Esophagus muscularis mucosa (tissue), 4 donors: ENCODE results near the gene CDC40. TPM values are rescaled to one million over a fixed set of nuclear protein-coding genes. Genes with fewer than 3 reads are reported as not detected.
"Not testable (repeated sequence)": the region's sequence is repeated elsewhere in the genome, so short reads cannot be mapped to it uniquely, and the experiment has no call there.

Experiments
- DNase-seq: peaks from one replicate; pipeline ENCODE4 v3.0.0-alpha.2; 2017; ENCODE audit errors: extremely low spot score
- H3K27ac ChIP-seq, 4 donors: fragments of 200-600 bp; sonication (generic); replicated peaks in 1 of 4; 1 replicate in 3 of 4; 2 replicates in 1 of 4; pipeline ENCODE4 v1.5.1; 2016 to 2019; ENCODE audit warnings: mild to moderate bottlenecking in 1 of 4
- H3K27me3 ChIP-seq, 4 donors: fragments of 200-600 bp; sonication (generic); one replicate each; pipeline versions ENCODE4 v1.5.1 to v1.6.0; 2016 to 2019
- H3K36me3 ChIP-seq, 4 donors: fragments of 200-600 bp; sonication (generic); one replicate each; pipeline ENCODE4 v1.5.1; 2016 to 2019
- H3K4me1 ChIP-seq, 4 donors: fragments of 200-600 bp; sonication (generic); one replicate each; pipeline ENCODE4 v1.5.1; 2016 to 2019
- H3K4me3 ChIP-seq, 4 donors: fragments of 200-600 bp; sonication (generic); 1 replicate in 2 of 4; 2 replicates in 2 of 4; pipeline ENCODE4 v1.5.1; 2016 to 2019; ENCODE audit warnings: mild to moderate bottlenecking in 4 of 4, moderate library complexity in 1 of 4
- H3K9me3 ChIP-seq, 4 donors: fragments of 200-600 bp; sonication (generic); 1 replicate in 3 of 4; 2 replicates in 1 of 4; pipeline ENCODE4 v1.5.1; 2016 to 2019
- EP300 ChIP-seq: sonication (generic); formaldehyde crosslinking; IDR thresholded peaks from one replicate; pipeline ENCODE4 v1.6.1; 2017; ENCODE audit warnings: antibody characterized with exemption
- POLR2A ChIP-seq: fragments of 450-650 bp; IDR thresholded peaks from one replicate; pipeline ENCODE4 v1.6.1; 2017; ENCODE audit warnings: antibody characterized with exemption, moderate library complexity, mild to moderate bottlenecking, low read depth
- POLR2AphosphoS5 ChIP-seq, 2 donors: sonication (generic); formaldehyde crosslinking; IDR thresholded peaks; one replicate each; pipeline ENCODE4 v1.6.1; 2017; ENCODE audit warnings: antibody characterized with exemption in 2 of 2
- WGBS: methylation state at CpG from one replicate; pipeline ENCODE4 v1.1.5; 2018; 5-methylcytosine and 5-hydroxymethylcytosine counted together
- intact Hi-C: fragments of 100-400 bp; cut with DNase I; formaldehyde crosslinking; loops from one replicate; pipeline ENCODE4 v1.15.1; 2023
- total RNA-seq, 4 donors: library from RNA; depleted of rRNA; stranded (reverse); fragments of >200 nt; gene quantifications; one replicate each; pipeline versions ENCODE4 v1.1.0 to v1.2.1, GENCODE V29; 2016
- TF ChIP-seq, protein P1 (sequence below), 3 experiments: fragments of 200-600 bp in 2 of 3; fragments of 450-650 bp in 1 of 3; sonication (generic) in 2 of 3; IDR thresholded peaks; one replicate each; pipeline ENCODE4 v1.5.1; 2017 to 2019; ENCODE audit warnings: antibody characterized with exemption in 3 of 3, mild to moderate bottlenecking in 2 of 3, moderate library complexity in 1 of 3

CDC40 gene
- total RNA-seq, 4 donors from 2014 or later, result 12.0 to 29.1 (median 15.2) TPM

DNA sequence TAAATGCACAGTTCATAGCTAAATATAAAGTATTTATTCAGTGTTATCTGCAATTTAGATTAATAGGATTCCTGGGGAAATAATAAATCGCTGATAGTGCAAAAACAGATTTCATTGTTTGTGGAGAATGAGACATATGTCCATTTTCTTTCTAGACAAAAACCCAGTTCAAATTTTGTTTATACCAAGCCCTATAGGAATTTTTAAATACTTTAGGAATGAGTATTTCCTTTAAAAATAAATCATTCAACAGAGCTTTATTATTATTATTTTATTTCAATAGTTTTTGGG lies 91.5 kb downstream of the CDC40 start:
- WGBS, result 92% methylated on average over 1 of the region's 1 CpG

DNA sequence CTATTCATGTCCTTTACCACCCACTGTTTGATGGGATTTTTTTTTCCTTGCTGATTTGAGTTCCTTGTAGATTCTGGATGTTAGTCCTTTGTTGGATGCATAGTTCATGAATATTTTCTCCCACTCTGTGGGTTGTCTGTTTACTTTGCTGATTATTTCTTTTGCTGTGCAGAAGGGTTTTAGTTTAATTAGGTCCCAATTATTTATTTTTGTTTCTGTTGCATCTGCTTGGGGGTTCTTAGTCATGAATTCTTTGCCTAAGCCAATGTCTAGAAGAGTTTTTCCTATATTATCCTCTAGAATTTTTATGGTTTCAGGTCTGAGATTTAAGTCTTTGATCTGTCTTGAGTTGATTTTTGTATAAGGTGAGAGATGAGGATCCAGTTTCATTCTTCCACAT lies 92.6 kb downstream of the CDC40 start:
- H3K9me3 ChIP-seq, H3K27ac ChIP-seq, H3K4me3 ChIP-seq, intact Hi-C loops, DNase-seq, H3K4me1 ChIP-seq, H3K27me3 ChIP-seq, H3K36me3 ChIP-seq: not testable (repeated sequence)

More for the DNA sequence above, 91.5 kb downstream of the CDC40 start:
- Histone ChIP-seq H3K4me3 (no peak overlapping the region), H3K4me1 (no peaks in the 10 kb centered on the region), H3K9me3 (no peaks in the 10 kb centered on the region), H3K27ac (no peak overlapping the region), H3K27me3 (no peaks in the 10 kb centered on the region), H3K36me3 (no peaks in the 10 kb centered on the region)
- intact Hi-C loops, result no loop called here
- TF ChIP-seq POLR2A, result no peak
- TF ChIP-seq POLR2AphosphoS5 (IDR thresholded peaks at IDR 0.05), result no peak
- TF ChIP-seq EP300, result no peak
- TF ChIP-seq, protein P1, sequence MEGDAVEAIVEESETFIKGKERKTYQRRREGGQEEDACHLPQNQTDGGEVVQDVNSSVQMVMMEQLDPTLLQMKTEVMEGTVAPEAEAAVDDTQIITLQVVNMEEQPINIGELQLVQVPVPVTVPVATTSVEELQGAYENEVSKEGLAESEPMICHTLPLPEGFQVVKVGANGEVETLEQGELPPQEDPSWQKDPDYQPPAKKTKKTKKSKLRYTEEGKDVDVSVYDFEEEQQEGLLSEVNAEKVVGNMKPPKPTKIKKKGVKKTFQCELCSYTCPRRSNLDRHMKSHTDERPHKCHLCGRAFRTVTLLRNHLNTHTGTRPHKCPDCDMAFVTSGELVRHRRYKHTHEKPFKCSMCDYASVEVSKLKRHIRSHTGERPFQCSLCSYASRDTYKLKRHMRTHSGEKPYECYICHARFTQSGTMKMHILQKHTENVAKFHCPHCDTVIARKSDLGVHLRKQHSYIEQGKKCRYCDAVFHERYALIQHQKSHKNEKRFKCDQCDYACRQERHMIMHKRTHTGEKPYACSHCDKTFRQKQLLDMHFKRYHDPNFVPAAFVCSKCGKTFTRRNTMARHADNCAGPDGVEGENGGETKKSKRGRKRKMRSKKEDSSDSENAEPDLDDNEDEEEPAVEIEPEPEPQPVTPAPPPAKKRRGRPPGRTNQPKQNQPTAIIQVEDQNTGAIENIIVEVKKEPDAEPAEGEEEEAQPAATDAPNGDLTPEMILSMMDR (IDR thresholded peaks at IDR 0.05), result no peak
- no peak for DNase-seq

DNA sequence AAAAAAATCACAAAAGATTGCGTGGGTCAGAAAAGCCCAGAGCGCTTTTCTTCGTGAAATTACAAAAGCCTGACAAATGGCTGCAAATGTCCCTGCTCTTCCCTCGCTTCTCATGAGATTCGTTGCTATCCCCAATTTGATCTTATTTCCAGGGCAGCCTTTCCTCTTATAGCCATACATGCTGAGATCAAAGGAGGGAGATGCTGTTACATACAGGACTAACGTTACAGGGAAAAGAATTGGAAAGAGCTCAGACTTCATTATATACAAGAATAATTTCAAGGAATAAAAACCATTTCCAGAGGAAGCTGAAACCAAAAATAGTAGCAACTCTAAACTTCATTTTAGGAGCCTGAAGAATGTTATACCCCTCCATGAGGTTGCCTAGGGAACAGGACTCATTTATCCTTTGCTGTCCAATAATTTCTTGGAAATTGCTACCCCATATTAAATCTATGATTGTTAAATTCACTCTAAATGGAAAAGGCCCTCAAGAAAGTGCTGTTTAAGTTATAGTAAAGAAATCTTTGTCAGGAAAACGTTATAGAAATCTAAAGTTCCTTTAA lies 97.0 kb downstream of the CDC40 start:
- no peaks in the 10 kb centered on the region for H3K9me3 ChIP-seq
- 58% methylated on average over 7 of the region's 7 CpGs for WGBS
- no peak for DNase-seq

More for the DNA sequence above, 97.0 kb downstream of the CDC40 start:
- intact Hi-C loops, result no loop called here
- H3K27me3 ChIP-seq, result no peaks in the 10 kb centered on the region
- H3K27ac ChIP-seq, result no peak overlapping the region
- no peaks in the 10 kb centered on the region for H3K4me1 ChIP-seq
- no peak overlapping the region for H3K4me3 ChIP-seq
- no peaks in the 10 kb centered on the region for H3K36me3 ChIP-seq
- TF ChIP-seq POLR2A, result no peak
- TF ChIP-seq POLR2AphosphoS5 (IDR thresholded peaks at IDR 0.05), result no peak
- no peak for TF ChIP-seq EP300

Other genes with a start within 250 kb of the CDC40 start
- under 1 TPM in 1 of 4 donors, not detected in 3; 0.52 TPM for gene GPR6, start 202.1 kb upstream of the CDC40 start, total RNA-seq
- gene WASF1, start 757 bp upstream of the CDC40 start, total RNA-seq, result 10 to 100 TPM; 10.9 to 21.2 (median 11.8) TPM
- 10 to 100 TPM; 16.9 to 32.8 (median 23.5) TPM for gene METTL24, start 177.9 kb downstream of the CDC40 start, total RNA-seq
- 1 to 10 TPM in 2 of 4 donors, under 1 TPM in 2; 0.29 to 2.1 (median 1.1) TPM for gene DDO, start 235.1 kb downstream of the CDC40 start, total RNA-seq